GM12865 (cell line): ENCODE data around the gene SLC18A2.

Experiments used
- DNase-seq: peaks from one replicate; pipeline ENCODE4 v3.0.0; 2010; ENCODE audit warnings: low read depth
- H3K4me3 ChIP-seq: 2 replicates; pipeline ENCODE4 v1.5.1; 2011; ENCODE audit warnings: mild to moderate bottlenecking, low read depth, low read length, control low read depth
- CTCF ChIP-seq: IDR thresholded peaks from 2 replicates; pipeline ENCODE4 v1.5.1; 2011; ENCODE audit warnings: low read length, control low read depth, low read depth, inconsistent platforms; ENCODE audit not compliant: insufficient read depth; ENCODE audit errors: missing control alignments

SLC18A2 gene

GRCh38 chr10:117312430-117312829 is 71.5 kb downstream of the SLC18A2 start:
- no peak for DNase-seq
- H3K4me3 ChIP-seq: no peak overlapping the region
- TF ChIP-seq CTCF: no peak

- no peak overlapping the region for H3K4me3 ChIP-seq
- no peak for DNase-seq
- no peak for TF ChIP-seq CTCF
Measured at GRCh38 chr10:117313641-117314040, 72.7 kb downstream of the SLC18A2 start.

GRCh38 chr10:117316701-117317100 is 75.8 kb downstream of the SLC18A2 start:
- no peak for DNase-seq
- TF ChIP-seq CTCF: no peak
- no peak overlapping the region for H3K4me3 ChIP-seq

GRCh38 chr10:117318909-117319308 is 78.0 kb downstream of the SLC18A2 start:
- DNase-seq: no peak
- TF ChIP-seq CTCF: peak; percentile 10
- no peak overlapping the region for H3K4me3 ChIP-seq

GRCh38 chr10:117320050-117320665 is 79.2 kb downstream of the SLC18A2 start:
- peak; percentile 51 for TF ChIP-seq CTCF
- no peak overlapping the region for H3K4me3 ChIP-seq
- DNase-seq: peak; percentile 29

- TF ChIP-seq CTCF: no peak
- no peak overlapping the region for H3K4me3 ChIP-seq
- no peak for DNase-seq
Measured at GRCh38 chr10:117322260-117322659, 81.3 kb downstream of the SLC18A2 start.

GRCh38 chr10:117324367-117324766 is 83.5 kb downstream of the SLC18A2 start:
- no peak for DNase-seq
- no peak overlapping the region for H3K4me3 ChIP-seq
- TF ChIP-seq CTCF: no peak
